Gastrocnemius medialis (tissue), 4 donors: ENCODE data around the gene TANGO2.

Experiments used
- CTCF ChIP-seq, 5 experiments: fragments of 450-650 bp in 3 of 5; fragments of 200-600 bp in 2 of 5; sonication (generic) in 2 of 5; IDR thresholded peaks in 4 of 5; conservative IDR thresholded peaks in 1 of 5; 1 replicate in 4 of 5; 2 replicates in 1 of 5; pipeline ENCODE4 v1.5.1; 2016 to 2019; ENCODE audit warnings: antibody characterized with exemption in 5 of 5, mild to moderate bottlenecking in 3 of 5, moderate library complexity in 3 of 5
- POLR2A ChIP-seq, 2 donors: fragments of 450-650 bp; IDR thresholded peaks; one replicate each; pipeline ENCODE4 v1.6.1; 2017; ENCODE audit warnings: antibody characterized with exemption in 2 of 2, mild to moderate bottlenecking in 2 of 2, moderate library complexity in 2 of 2

- no peak for TF ChIP-seq POLR2A (IDR thresholded peaks at IDR 0.05)
- TF ChIP-seq CTCF (IDR thresholded peaks at IDR 0.05 in 4 of 5, conservative IDR thresholded peaks at IDR 0.05 in 1 of 5): no peak
Observed at GRCh38 chr22:20052309-20053259, 31.7 kb downstream of the TANGO2 start.
